HepG2 (cell line): ENCODE measurements around the gene ALG8. TPM values are rescaled to one million over a fixed set of nuclear protein-coding genes. Genes with fewer than 3 reads are reported as not detected.
"Not testable (repeated sequence)": the region's sequence is repeated elsewhere in the genome, so short reads cannot be mapped to it uniquely, and the experiment has no call there.

Source experiments
- CBFB ChIP-seq: sonication (generic); formaldehyde crosslinking; IDR thresholded peaks from 2 replicates; pipeline ENCODE4 v1.4.0; 2020; ENCODE audit warnings: missing genetic modification reagents
- CBX5 ChIP-seq: sonication (generic); formaldehyde crosslinking; IDR thresholded peaks from 2 replicates; pipeline ENCODE4 v1.4.0; 2020; ENCODE audit warnings: missing genetic modification reagents, borderline replicate concordance
- CCDC6 ChIP-seq: sonication (generic); formaldehyde crosslinking; IDR thresholded peaks from 2 replicates; pipeline ENCODE4 v1.8.1; 2022; ENCODE audit warnings: mild to moderate bottlenecking, missing genetic modification reagents, moderate library complexity
- DMAP1 ChIP-seq: IDR thresholded peaks from 2 replicates; pipeline ENCODE4 v1.6.1; 2016
- FOXC1 ChIP-seq: sonication (generic); formaldehyde crosslinking; IDR thresholded peaks from 2 replicates; pipeline ENCODE4 v1.8.0; 2022; ENCODE audit warnings: mild to moderate bottlenecking, missing genetic modification reagents, borderline replicate concordance
- FOXJ3 ChIP-seq: sonication (generic); formaldehyde crosslinking; IDR thresholded peaks from 2 replicates; pipeline ENCODE4 v1.4.0; 2020; ENCODE audit warnings: missing genetic modification reagents, mild to moderate bottlenecking, borderline replicate concordance
- FOXP1 ChIP-seq, 2 experiments: fragments of 450-650 bp in 1 of 2; IDR thresholded peaks; 2 replicates each; pipeline ENCODE4 v1.6.1; 2017 to 2018; ENCODE audit warnings: antibody characterized with exemption in 1 of 2
- GATA4 ChIP-seq: sonication (generic); IDR thresholded peaks from 2 replicates; pipeline ENCODE4 v1.6.1; 2016; ENCODE audit warnings: antibody characterized with exemption, low read depth, borderline replicate concordance
- HMG20B ChIP-seq: conservative IDR thresholded peaks from 2 replicates; pipeline ENCODE4 v1.6.1; 2016; ENCODE audit warnings: missing genetic modification reagents, missing compliant biosample characterization
- SKI ChIP-seq: fragments of 450-650 bp; IDR thresholded peaks from one replicate; pipeline ENCODE4 v1.6.1; 2018; ENCODE audit warnings: mild to moderate bottlenecking; ENCODE audit not compliant: partially characterized antibody
- SOX6 ChIP-seq, 2 experiments: fragments of 450-650 bp in 1 of 2; sonication (generic) in 1 of 2; formaldehyde crosslinking in 1 of 2; IDR thresholded peaks; 2 replicates each; pipeline versions ENCODE4 v1.4.0 to v1.6.1; 2017 to 2020; ENCODE audit warnings: antibody characterized with exemption in 1 of 2, mild to moderate bottlenecking in 1 of 2, missing genetic modification reagents in 1 of 2
- TARDBP ChIP-seq: sonication (generic); formaldehyde crosslinking; IDR thresholded peaks from 2 replicates; pipeline ENCODE4 v1.8.0; 2022; ENCODE audit warnings: mild to moderate bottlenecking, missing genetic modification reagents
- ZBTB7A ChIP-seq: sonication (generic); formaldehyde crosslinking; IDR thresholded peaks from 2 replicates; pipeline ENCODE4 v1.8.0; 2022; ENCODE audit warnings: mild to moderate bottlenecking, missing genetic modification reagents
- ZNF292 ChIP-seq: sonication (generic); formaldehyde crosslinking; IDR thresholded peaks from 2 replicates; pipeline ENCODE4 v1.8.1; 2022; ENCODE audit warnings: mild to moderate bottlenecking, low read depth, missing genetic modification reagents, borderline replicate concordance
- ZNF644 ChIP-seq: IDR thresholded peaks from 2 replicates; pipeline ENCODE4 v1.6.1; 2016; ENCODE audit warnings: low read depth
- ZNF652 ChIP-seq: IDR thresholded peaks from 2 replicates; pipeline ENCODE4 v1.6.1; 2016; ENCODE audit warnings: low read depth, borderline replicate concordance
- ZNF788 ChIP-seq: sonication (generic); formaldehyde crosslinking; IDR thresholded peaks from 2 replicates; pipeline ENCODE4 v1.5.0; 2020; ENCODE audit warnings: mild to moderate bottlenecking, missing genetic modification reagents, borderline replicate concordance
- polyA plus RNA-seq, 8 experiments: library from polyadenylated mRNA; depleted of rRNA in 3 of 8; stranded (reverse) in 7 of 8; unstranded in 1 of 8; fragments of >200 nt; fragmentation: Illumina TruSeq in 4 of 8; extraction: Trizol in 4 of 8; gene quantifications; 2 replicates each; pipeline versions ENCODE4 v1.2.1 to v1.2.3, GENCODE V29; 2011 to 2016; ENCODE audit warnings: low read depth in 4 of 8, missing spikeins in 1 of 8, mixed read lengths in 1 of 8; ENCODE audit not compliant: insufficient read depth in 1 of 8
- total RNA-seq, 5 experiments: library from RNA; depleted of rRNA; stranded (reverse); fragments of >200 nt; fragmentation: Illumina TruSeq; extraction: Trizol; gene quantifications; 2 replicates each; pipeline ENCODE4 v1.2.3, GENCODE V29; 2016; ENCODE audit warnings: low read depth in 1 of 5
- TF ChIP-seq, protein P1 (sequence below): sonication (generic); formaldehyde crosslinking; IDR thresholded peaks from 2 replicates; pipeline ENCODE4 v1.5.1; 2020; ENCODE audit warnings: mild to moderate bottlenecking, missing genetic modification reagents
- TF ChIP-seq, protein P2 (sequence below), 2 experiments: sonication (generic) in 1 of 2; formaldehyde crosslinking in 1 of 2; IDR thresholded peaks; 2 replicates each; pipeline versions ENCODE4 v1.4.0 to v1.6.1; 2018 to 2020; ENCODE audit warnings: missing genetic modification reagents in 2 of 2, borderline replicate concordance in 1 of 2, low read depth in 1 of 2, mild to moderate bottlenecking in 1 of 2, missing biosample characterization in 1 of 2
- TF ChIP-seq, protein P3 (sequence below): sonication (generic); formaldehyde crosslinking; IDR thresholded peaks from 2 replicates; pipeline ENCODE4 v1.5.0; 2020; ENCODE audit warnings: mild to moderate bottlenecking, missing genetic modification reagents, borderline replicate concordance

ALG8 gene
- total and polyA plus RNA-seq, 2 of the 13 experiments (the other 11 are each of a cell fraction or from before 2014, with no cell fraction given), result 75.8 to 88.0 TPM

DNA sequence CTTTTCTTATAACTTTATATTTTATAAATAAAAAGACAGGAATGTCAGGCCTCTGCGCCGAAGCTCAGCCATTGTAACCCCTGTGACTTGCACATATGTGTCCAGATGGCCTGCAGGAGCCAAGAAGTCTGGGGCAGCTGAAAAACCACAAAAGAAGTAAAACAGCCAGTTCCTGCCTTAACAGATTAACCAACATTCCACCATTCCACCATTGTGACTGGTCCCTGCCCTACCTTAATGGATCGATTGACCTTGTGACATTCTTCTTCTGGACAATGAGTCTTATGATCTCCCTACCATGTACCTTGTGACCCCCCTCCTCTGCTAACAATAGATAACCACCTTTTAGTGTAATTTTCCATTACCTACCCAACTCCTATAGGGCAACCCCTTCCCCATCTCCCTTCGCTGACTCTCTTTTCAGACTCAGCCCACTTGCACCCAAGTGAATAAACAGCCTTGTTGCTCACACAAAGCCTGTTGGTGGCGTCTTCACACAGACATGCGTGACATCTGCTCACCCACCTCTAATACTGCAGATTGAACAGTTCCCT is 52.8 kb downstream of the ALG8 start (continued):
- TF ChIP-seq ZBTB7A (CRISPR knock-in tag), result peak; percentile 87
- peak; percentile 59; the same call in 1 of the 2 replicates for TF ChIP-seq FOXJ3 (CRISPR knock-in tag)
- 0 out of 2 replicates have a peak, but pooled peaks have one; percentile 54 for TF ChIP-seq ZNF652 (CRISPR knock-in tag)
- peak; percentile 47; the same call in 1 of the 2 replicates for TF ChIP-seq CCDC6 (CRISPR knock-in tag)
- TF ChIP-seq, protein P1, sequence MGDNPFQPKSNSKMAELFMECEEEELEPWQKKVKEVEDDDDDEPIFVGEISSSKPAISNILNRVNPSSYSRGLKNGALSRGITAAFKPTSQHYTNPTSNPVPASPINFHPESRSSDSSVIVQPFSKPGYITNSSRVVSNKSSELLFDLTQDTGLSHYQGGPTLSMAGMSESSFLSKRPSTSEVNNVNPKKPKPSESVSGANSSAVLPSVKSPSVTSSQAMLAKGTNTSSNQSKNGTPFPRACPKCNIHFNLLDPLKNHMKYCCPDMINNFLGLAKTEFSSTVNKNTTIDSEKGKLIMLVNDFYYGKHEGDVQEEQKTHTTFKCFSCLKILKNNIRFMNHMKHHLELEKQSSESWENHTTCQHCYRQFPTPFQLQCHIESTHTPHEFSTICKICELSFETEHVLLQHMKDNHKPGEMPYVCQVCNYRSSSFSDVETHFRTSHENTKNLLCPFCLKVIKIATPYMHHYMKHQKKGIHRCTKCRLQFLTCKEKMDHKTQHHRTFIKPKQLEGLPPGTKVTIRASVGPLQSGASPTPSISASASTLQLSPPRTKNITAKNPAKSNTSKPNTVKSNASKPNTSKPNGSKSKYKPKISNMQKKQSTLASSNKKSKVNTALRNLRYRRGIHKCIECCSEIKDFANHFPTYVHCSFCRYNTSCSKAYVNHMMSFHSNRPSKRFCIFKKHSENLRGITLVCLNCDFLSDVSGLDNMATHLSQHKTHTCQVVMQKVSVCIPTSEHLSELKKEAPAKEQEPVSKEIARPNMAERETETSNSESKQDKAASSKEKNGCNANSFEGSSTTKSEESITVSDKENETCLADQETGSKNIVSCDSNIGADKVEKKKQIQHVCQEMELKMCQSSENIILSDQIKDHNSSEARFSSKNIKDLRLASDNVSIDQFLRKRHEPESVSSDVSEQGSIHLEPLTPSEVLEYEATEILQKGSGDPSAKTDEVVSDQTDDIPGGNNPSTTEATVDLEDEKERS (CRISPR knock-in tag), result peak; percentile 98
- TF ChIP-seq, protein P2, sequence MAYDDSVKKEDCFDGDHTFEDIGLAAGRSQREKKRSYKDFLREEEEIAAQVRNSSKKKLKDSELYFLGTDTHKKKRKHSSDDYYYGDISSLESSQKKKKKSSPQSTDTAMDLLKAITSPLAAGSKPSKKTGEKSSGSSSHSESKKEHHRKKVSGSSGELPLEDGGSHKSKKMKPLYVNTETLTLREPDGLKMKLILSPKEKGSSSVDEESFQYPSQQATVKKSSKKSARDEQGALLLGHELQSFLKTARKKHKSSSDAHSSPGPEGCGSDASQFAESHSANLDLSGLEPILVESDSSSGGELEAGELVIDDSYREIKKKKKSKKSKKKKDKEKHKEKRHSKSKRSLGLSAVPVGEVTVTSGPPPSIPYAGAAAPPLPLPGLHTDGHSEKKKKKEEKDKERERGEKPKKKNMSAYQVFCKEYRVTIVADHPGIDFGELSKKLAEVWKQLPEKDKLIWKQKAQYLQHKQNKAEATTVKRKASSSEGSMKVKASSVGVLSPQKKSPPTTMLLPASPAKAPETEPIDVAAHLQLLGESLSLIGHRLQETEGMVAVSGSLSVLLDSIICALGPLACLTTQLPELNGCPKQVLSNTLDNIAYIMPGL (CRISPR knock-in tag; IDR thresholded peaks at IDR 0.05; ENCODE audit: borderline replicate concordance in 1 of 2, low read depth in 1 of 2), result 0 out of 4 replicates have a peak, but pooled peaks of 1 of the 2 experiments have one; percentile 45
- 0 out of 2 replicates have a peak, but pooled peaks have one; percentile 24 for TF ChIP-seq FOXC1 (CRISPR knock-in tag)
- not testable (repeated sequence) for TF ChIP-seq SOX6, FOXP1 (IDR thresholded peaks at IDR 0.05)
- peak; percentile 100 for TF ChIP-seq SOX6 (CRISPR knock-in tag; IDR thresholded peaks at IDR 0.05)
- TF ChIP-seq ZNF292 (CRISPR knock-in tag), result 0 out of 2 replicates have a peak, but pooled peaks have one; percentile 18
- TF ChIP-seq ZNF644, result peak; percentile 95
- TF ChIP-seq DMAP1 (CRISPR knock-in tag), result 0 out of 2 replicates have a peak, but pooled peaks have one; percentile 25
- peak; percentile 86 for TF ChIP-seq CBFB
- TF ChIP-seq, protein P3, sequence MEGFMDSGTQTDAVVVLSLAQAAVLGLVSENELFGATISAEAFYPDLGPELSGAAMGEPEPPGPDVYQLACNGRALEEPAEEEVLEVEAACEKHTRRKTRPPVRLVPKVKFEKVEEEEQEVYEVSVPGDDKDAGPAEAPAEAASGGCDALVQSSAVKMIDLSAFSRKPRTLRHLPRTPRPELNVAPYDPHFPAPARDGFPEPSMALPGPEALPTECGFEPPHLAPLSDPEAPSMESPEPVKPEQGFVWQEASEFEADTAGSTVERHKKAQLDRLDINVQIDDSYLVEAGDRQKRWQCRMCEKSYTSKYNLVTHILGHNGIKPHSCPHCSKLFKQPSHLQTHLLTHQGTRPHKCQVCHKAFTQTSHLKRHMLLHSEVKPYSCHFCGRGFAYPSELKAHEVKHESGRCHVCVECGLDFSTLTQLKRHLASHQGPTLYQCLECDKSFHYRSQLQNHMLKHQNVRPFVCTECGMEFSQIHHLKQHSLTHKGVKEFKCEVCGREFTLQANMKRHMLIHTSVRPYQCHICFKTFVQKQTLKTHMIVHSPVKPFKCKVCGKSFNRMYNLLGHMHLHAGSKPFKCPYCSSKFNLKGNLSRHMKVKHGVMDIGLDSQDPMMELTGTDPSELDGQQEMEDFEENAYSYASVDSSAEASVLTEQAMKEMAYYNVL (CRISPR knock-in tag), result peak; percentile 50; the same call in 1 of the 2 replicates
- peak; percentile 24; the same call in 1 of the 2 replicates for TF ChIP-seq ZNF788
- TF ChIP-seq TARDBP, result peak; percentile 65; the same call in 1 of the 2 replicates
- TF ChIP-seq SKI, result peak; percentile 19
- peak; percentile 81 for TF ChIP-seq HMG20B (CRISPR knock-in tag)
- TF ChIP-seq FOXP1 (CRISPR knock-in tag; IDR thresholded peaks at IDR 0.05), result peak; percentile 82; the same call in 1 of the 2 replicates
- peak; percentile 89 for TF ChIP-seq GATA4
- peak; percentile 77 for TF ChIP-seq CBX5 (CRISPR knock-in tag)
